Measurements from ENCODE around the gene SLC27A3. TPM values are rescaled to one million over a fixed set of nuclear protein-coding genes. Genes with fewer than 3 reads are reported as not detected.

The SLC27A3 gene
- 100 to 1,000 TPM in 1 of 4 donors, 10 to 100 TPM in 3; 12.3 to 124 (median 22.0) TPM for total RNA-seq

- no peaks in the 10 kb centered on the region for H3K9me3 ChIP-seq
- H3K4me1 ChIP-seq: peaks cover 3 to 22% (median 11%) of the 10 kb centered on the region in 4 donors
- peak within 1 kb of the TSS; percentile 70 to 91 (median 80) for H3K4me3 ChIP-seq
- DNase-seq: peak in 1 of 3 donors; percentile 82
- TF ChIP-seq POLR2A (IDR thresholded peaks at IDR 0.05) (peak in 1 of 2 donors; percentile 20), CTCF (IDR thresholded peaks at IDR 0.05) (no peak)
- H3K27ac ChIP-seq: peak within 1 kb of the TSS; percentile 75 to 90 (median 88)
- no peaks in the 10 kb centered on the region for H3K27me3 ChIP-seq
- H3K36me3 ChIP-seq: peaks cover 0 to 28% (median 0%) of the 10 kb centered on the region in 3 donors
Measured at GRCh38 chr1:153774780-153775457, at the start of gene SLC27A3. SLC27A3 (plus strand) TSS chr1:153775407; CDS start chr1:153775498, 91 bp downstream.

- peak; percentile 99 to 100 (median 99) for DNase-seq
- Histone ChIP-seq H3K36me3 (no peaks in the 10 kb centered on the region), H3K27ac (peak within 1 kb of the TSS; percentile 81 to 96 (median 90)), H3K4me1 (peaks cover 0 to 20% (median 0%) of the 10 kb centered on the region in 4 donors), H3K9me3 (no peaks in the 10 kb centered on the region), H3K4me3 (peak within 1 kb of the TSS; percentile 53 to 88 (median 70)), H3K27me3 (no peaks in the 10 kb centered on the region)
- TF ChIP-seq POLR2A (IDR thresholded peaks at IDR 0.05) (peak; percentile 28 to 44), CTCF (IDR thresholded peaks at IDR 0.05) (peak in 1 of 6 experiments; percentile 11)
Measured at GRCh38 chr1:153727463-153728304, 47.5 kb upstream of the SLC27A3 start, which contains the start of gene INTS3. INTS3 (plus strand) TSS chr1:153728050; CDS start chr1:153728635, 585 bp downstream.

GRCh38 chr1:153728305-153729066, 46.7 kb upstream of the SLC27A3 start:
- no peak for TF ChIP-seq POLR2A (IDR thresholded peaks at IDR 0.05)
- no peak for TF ChIP-seq CTCF (IDR thresholded peaks at IDR 0.05)
- DNase-seq: peak in 2 of 3 donors; percentile 53 to 66
- Histone ChIP-seq H3K27ac (peak overlapping the region; percentile 81 to 96 (median 90)), H3K9me3 (no peaks in the 10 kb centered on the region), H3K27me3 (no peaks in the 10 kb centered on the region), H3K36me3 (no peaks in the 10 kb centered on the region), H3K4me3 (peak overlapping the region; percentile 53 to 88 (median 70)), H3K4me1 (peaks cover 0 to 20% (median 0%) of the 10 kb centered on the region in 4 donors)

- TF ChIP-seq CTCF (IDR thresholded peaks at IDR 0.05): no peak
- Histone ChIP-seq H3K4me1 (peaks cover 0 to 20% (median 0%) of the 10 kb centered on the region in 4 donors), H3K9me3 (no peaks in the 10 kb centered on the region), H3K27ac (no peak overlapping the region), H3K36me3 (no peaks in the 10 kb centered on the region), H3K4me3 (no peak overlapping the region), H3K27me3 (no peaks in the 10 kb centered on the region)
- no peak for DNase-seq
Measured at GRCh38 chr1:153730468-153730988, 44.7 kb upstream of the SLC27A3 start.

GRCh38 chr1:153733970-153734369, 41.2 kb upstream of the SLC27A3 start:
- H3K27ac ChIP-seq: peak overlapping the region in 1 of 4 donors; percentile 39

More at GRCh38 chr1:153733970-153734369, 41.2 kb upstream of the SLC27A3 start:
- peaks cover 0 to 2% (median 0%) of the 10 kb centered on the region in 3 donors for H3K36me3 ChIP-seq
- no peaks in the 10 kb centered on the region for H3K27me3 ChIP-seq
- H3K4me1 ChIP-seq: peaks cover 0 to 11% (median 0%) of the 10 kb centered on the region in 4 donors
- H3K4me3 ChIP-seq: no peak overlapping the region
- no peak for DNase-seq
- no peaks in the 10 kb centered on the region for H3K9me3 ChIP-seq
- no peak for TF ChIP-seq POLR2A (IDR thresholded peaks at IDR 0.05)
- no peak for TF ChIP-seq CTCF (IDR thresholded peaks at IDR 0.05)

Data from Peyer's patch (tissue), 4 donors.